Dermis blood vessel endothelial cell (primary cell): ENCODE measurements around the gene IDH3A. TPM values are rescaled to one million over a fixed set of nuclear protein-coding genes. Genes with fewer than 3 reads are reported as not detected.

ENCODE experiments used
- total RNA-seq: library from RNA; depleted of rRNA; stranded (reverse); fragments of >200 nt; gene quantifications from 2 replicates; pipeline ENCODE4 v1.2.3, GENCODE V29; 2014

Gene IDH3A
- total RNA-seq, 1 donor from 2014 or later: 35.6 TPM

Other genes with a start within 250 kb of the IDH3A start
- gene TBC1D2B, start 71.7 kb upstream of the IDH3A start, total RNA-seq: 26.2 and 43.8 TPM in 2 replicates
- not detected in 2 replicates for gene SH2D7, start 56.8 kb upstream of the IDH3A start, total RNA-seq
- gene CIB2, start 17.9 kb upstream of the IDH3A start, total RNA-seq: 1.5 and 2.5 TPM in 2 replicates
- not detected in 2 replicates for gene ACSBG1, start 85.2 kb downstream of the IDH3A start, total RNA-seq
- 3.9 and 5.6 TPM in 2 replicates for gene DNAJA4, start 115.2 kb downstream of the IDH3A start, total RNA-seq
- 64.1 and 76.2 TPM in 2 replicates for gene SKIC8, start 150.2 kb downstream of the IDH3A start, total RNA-seq
- gene CRABP1, start 191.0 kb downstream of the IDH3A start, total RNA-seq: not detected in 2 replicates